ENCODE data around the gene CD47. TPM values are rescaled to one million over a fixed set of nuclear protein-coding genes. Genes with fewer than 3 reads are reported as not detected.
A peak's percentile ranks its signal among the peaks of the same experiment; 100 is the strongest.

Gene CD47
- total and polyA plus RNA-seq, 4 donors, result 79.0 to 232 (median 94.3) TPM

- no peak overlapping the region for H3K4me3 ChIP-seq (ENCODE audit: low read depth, low read length)
- no peak overlapping the region for H3K27ac ChIP-seq (ENCODE audit: low read depth, low read length)
- no peaks in the 10 kb centered on the region for H3K36me3 ChIP-seq (ENCODE audit: control insufficient read depth, insufficient read depth, low read length)
- H3K27me3 ChIP-seq (ENCODE audit: control insufficient read depth, insufficient read depth, low read length), result no peaks in the 10 kb centered on the region
- DNase-seq (ENCODE audit: low read depth in 4 of 6, low spot score in 6 of 6), result peak in 1 of 6 donors; percentile 25
- H3K4me1 ChIP-seq (ENCODE audit: control insufficient read depth, insufficient read depth, low read length), result no peaks in the 10 kb centered on the region
- H3K9me3 ChIP-seq (ENCODE audit: control insufficient read depth, insufficient read depth, low read length), result no peaks in the 10 kb centered on the region
Measured at GRCh38 chr3:108044699-108045098, 46.1 kb downstream of the CD47 start.

- 79% methylated on average over 6 of the region's 8 CpGs for WGBS (ENCODE audit: insufficient coverage)
Measured at GRCh38 chr3:108042300-108042699, 48.5 kb downstream of the CD47 start.

GRCh38 chr3:108041253-108041652, 49.6 kb downstream of the CD47 start:
- no peak overlapping the region for H3K27ac ChIP-seq (ENCODE audit: low read depth, low read length)
- WGBS (ENCODE audit: insufficient coverage), result no CpG with 5 or more reads among the region's 1 CpG
- H3K9me3 ChIP-seq (ENCODE audit: control insufficient read depth, insufficient read depth, low read length), result no peaks in the 10 kb centered on the region
- no peaks in the 10 kb centered on the region for H3K27me3 ChIP-seq (ENCODE audit: control insufficient read depth, insufficient read depth, low read length)
- no peak overlapping the region for H3K4me3 ChIP-seq (ENCODE audit: low read depth, low read length)
- peaks cover 2% of the 10 kb centered on the region for H3K4me1 ChIP-seq (ENCODE audit: control insufficient read depth, insufficient read depth, low read length)
- no peak for DNase-seq (ENCODE audit: low read depth in 4 of 6, low spot score in 6 of 6)
- H3K36me3 ChIP-seq (ENCODE audit: control insufficient read depth, insufficient read depth, low read length), result no peaks in the 10 kb centered on the region

More at GRCh38 chr3:108042300-108042699, 48.5 kb downstream of the CD47 start:
- Histone ChIP-seq H3K9me3 (ENCODE audit: control insufficient read depth, insufficient read depth, low read length) (no peaks in the 10 kb centered on the region), H3K27me3 (ENCODE audit: control insufficient read depth, insufficient read depth, low read length) (no peaks in the 10 kb centered on the region), H3K4me3 (ENCODE audit: low read depth, low read length) (no peak overlapping the region), H3K36me3 (ENCODE audit: control insufficient read depth, insufficient read depth, low read length) (no peaks in the 10 kb centered on the region), H3K27ac (ENCODE audit: low read depth, low read length) (no peak overlapping the region), H3K4me1 (ENCODE audit: control insufficient read depth, insufficient read depth, low read length) (peaks cover 1% of the 10 kb centered on the region)
- no peak for DNase-seq (ENCODE audit: low read depth in 4 of 6, low spot score in 6 of 6)

DNA sequence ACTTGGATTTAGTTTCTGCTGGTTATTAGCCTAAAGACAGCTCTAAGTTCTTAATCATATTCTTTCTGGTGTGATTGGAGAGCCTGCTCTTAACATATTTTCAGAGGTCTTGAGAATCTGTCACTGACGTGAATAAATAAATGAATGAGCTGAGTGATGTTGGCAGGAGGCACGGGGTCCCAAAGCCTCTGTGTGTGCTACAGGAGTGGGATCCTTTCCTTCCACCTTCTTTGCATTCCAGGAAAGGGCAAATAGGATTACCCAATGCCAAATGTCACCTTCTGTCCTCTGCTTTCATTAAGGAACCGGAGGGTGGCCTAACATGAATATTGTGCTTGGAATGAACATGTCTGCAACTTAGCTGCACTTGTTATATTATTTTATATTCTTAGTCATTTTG, 53.1 kb downstream of the CD47 start:
- Histone ChIP-seq H3K36me3 (ENCODE audit: control insufficient read depth, insufficient read depth, low read length) (no peaks in the 10 kb centered on the region), H3K4me1 (ENCODE audit: control insufficient read depth, insufficient read depth, low read length) (peaks cover 2% of the 10 kb centered on the region), H3K27ac (ENCODE audit: low read depth, low read length) (no peak overlapping the region), H3K9me3 (ENCODE audit: control insufficient read depth, insufficient read depth, low read length) (no peaks in the 10 kb centered on the region), H3K4me3 (ENCODE audit: low read depth, low read length) (no peak overlapping the region), H3K27me3 (ENCODE audit: control insufficient read depth, insufficient read depth, low read length) (no peaks in the 10 kb centered on the region)
- no peak for DNase-seq (ENCODE audit: low read depth in 4 of 6, low spot score in 6 of 6)
- no CpG with 5 or more reads among the region's 3 CpGs for WGBS (ENCODE audit: insufficient coverage)

DNA sequence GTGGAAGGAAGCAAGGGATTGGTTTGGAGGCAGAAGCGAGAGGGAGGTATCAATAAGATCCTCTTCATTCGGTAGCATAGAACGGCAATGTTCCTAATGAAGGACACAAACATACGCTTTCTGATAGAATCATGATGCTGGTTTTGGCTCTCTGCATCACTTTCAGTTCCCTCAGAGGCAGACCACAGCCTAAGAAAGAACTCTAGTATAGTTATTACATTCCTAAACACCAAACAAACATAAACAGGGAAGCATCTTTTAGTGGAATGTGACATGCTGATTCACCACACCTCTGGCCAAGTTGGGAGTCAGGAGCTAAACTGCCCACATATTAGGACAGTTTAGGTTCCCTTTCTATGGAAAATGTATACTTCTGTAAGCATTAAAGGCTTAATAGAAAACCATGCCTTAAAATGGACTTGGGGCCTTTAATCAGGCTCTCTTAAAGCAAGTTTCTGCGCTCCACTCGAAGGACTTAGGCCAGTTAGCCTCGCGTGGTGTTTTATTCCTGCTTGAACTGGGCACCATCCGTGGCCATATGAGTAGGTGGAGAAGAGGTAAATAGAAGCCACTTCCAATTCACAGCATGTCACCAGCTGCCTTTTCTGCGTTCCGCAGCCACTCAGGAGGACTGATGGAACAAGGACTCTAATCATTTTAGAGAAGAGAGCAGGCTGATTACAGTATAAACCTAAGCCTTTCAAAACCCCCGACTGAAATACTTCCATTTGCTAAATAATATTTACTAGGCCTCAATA, 53.7 kb downstream of the CD47 start:
- WGBS (ENCODE audit: insufficient coverage), result no CpG with 5 or more reads among the region's 12 CpGs
- Histone ChIP-seq H3K9me3 (ENCODE audit: control insufficient read depth, insufficient read depth, low read length) (no peaks in the 10 kb centered on the region), H3K4me1 (ENCODE audit: control insufficient read depth, insufficient read depth, low read length) (peaks cover 2% of the 10 kb centered on the region), H3K27me3 (ENCODE audit: control insufficient read depth, insufficient read depth, low read length) (no peaks in the 10 kb centered on the region), H3K27ac (ENCODE audit: low read depth, low read length) (no peak overlapping the region), H3K36me3 (ENCODE audit: control insufficient read depth, insufficient read depth, low read length) (no peaks in the 10 kb centered on the region), H3K4me3 (ENCODE audit: low read depth, low read length) (no peak overlapping the region)
- no peak for DNase-seq (ENCODE audit: low read depth in 4 of 6, low spot score in 6 of 6)

GRCh38 chr3:108036401-108036800, 54.4 kb downstream of the CD47 start:
- H3K4me3 ChIP-seq (ENCODE audit: low read depth, low read length), result no peak overlapping the region
- no peaks in the 10 kb centered on the region for H3K36me3 ChIP-seq (ENCODE audit: control insufficient read depth, insufficient read depth, low read length)
- H3K27me3 ChIP-seq (ENCODE audit: control insufficient read depth, insufficient read depth, low read length), result no peaks in the 10 kb centered on the region
- WGBS (ENCODE audit: insufficient coverage), result no CpG with 5 or more reads among the region's 1 CpG
- H3K9me3 ChIP-seq (ENCODE audit: control insufficient read depth, insufficient read depth, low read length), result no peaks in the 10 kb centered on the region
- no peak for DNase-seq (ENCODE audit: low read depth in 4 of 6, low spot score in 6 of 6)
- H3K27ac ChIP-seq (ENCODE audit: low read depth, low read length), result no peak overlapping the region
- peaks cover 2% of the 10 kb centered on the region for H3K4me1 ChIP-seq (ENCODE audit: control insufficient read depth, insufficient read depth, low read length)

DNA sequence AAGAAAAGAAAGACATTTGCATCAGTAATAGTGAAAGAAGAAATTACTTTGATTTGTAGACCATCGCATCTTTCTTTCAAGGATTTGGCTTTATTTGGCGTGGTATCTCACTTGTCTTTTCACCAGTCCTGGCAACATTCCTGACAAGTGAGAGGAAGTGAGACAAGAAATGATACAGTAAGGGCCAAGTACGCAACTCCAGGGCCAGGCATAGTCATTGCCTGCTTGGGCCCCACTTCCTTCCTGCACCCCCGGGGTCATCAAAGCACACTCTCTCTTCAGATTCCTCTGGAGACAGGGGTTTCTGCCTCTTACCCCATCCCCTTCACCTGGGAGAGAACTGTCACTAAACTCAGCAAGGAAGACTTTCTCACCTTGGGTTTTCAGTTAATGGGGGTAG, 55.1 kb downstream of the CD47 start:
- Histone ChIP-seq H3K27ac (ENCODE audit: low read depth, low read length) (no peak overlapping the region), H3K4me1 (ENCODE audit: control insufficient read depth, insufficient read depth, low read length) (peaks cover 2% of the 10 kb centered on the region), H3K9me3 (ENCODE audit: control insufficient read depth, insufficient read depth, low read length) (no peaks in the 10 kb centered on the region), H3K4me3 (ENCODE audit: low read depth, low read length) (no peak overlapping the region), H3K36me3 (ENCODE audit: control insufficient read depth, insufficient read depth, low read length) (no peaks in the 10 kb centered on the region), H3K27me3 (ENCODE audit: control insufficient read depth, insufficient read depth, low read length) (no peaks in the 10 kb centered on the region)
- WGBS (ENCODE audit: insufficient coverage), result 80% methylated on average over 1 of the region's 4 CpGs
- no peak for DNase-seq (ENCODE audit: low read depth in 4 of 6, low spot score in 6 of 6)

DNA sequence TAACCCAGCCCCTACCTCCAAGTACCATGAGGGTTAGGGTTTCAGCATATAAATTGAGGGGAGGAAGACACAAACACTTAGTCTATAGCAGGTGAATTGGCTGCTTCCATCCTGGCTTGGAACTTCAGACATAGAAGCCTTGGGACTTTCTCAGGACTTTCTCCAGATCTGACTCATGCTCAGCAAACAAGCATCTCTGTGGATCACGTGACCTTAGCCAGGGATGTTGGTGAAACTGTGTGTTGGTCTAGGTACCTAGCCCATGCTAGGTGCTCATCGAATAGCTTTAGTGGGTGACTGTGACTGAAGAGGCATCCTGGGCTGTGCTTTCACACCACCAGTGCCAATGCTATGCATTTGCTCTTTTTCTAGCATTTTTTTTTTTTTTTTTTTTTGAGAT, 58.9 kb downstream of the CD47 start:
- Histone ChIP-seq H3K9me3 (ENCODE audit: control insufficient read depth, insufficient read depth, low read length) (no peaks in the 10 kb centered on the region), H3K27ac (ENCODE audit: low read depth, low read length) (no peak overlapping the region), H3K4me3 (ENCODE audit: low read depth, low read length) (no peak overlapping the region), H3K36me3 (ENCODE audit: control insufficient read depth, insufficient read depth, low read length) (no peaks in the 10 kb centered on the region), H3K4me1 (ENCODE audit: control insufficient read depth, insufficient read depth, low read length) (no peaks in the 10 kb centered on the region), H3K27me3 (ENCODE audit: control insufficient read depth, insufficient read depth, low read length) (no peaks in the 10 kb centered on the region)
- no CpG with 5 or more reads among the region's 2 CpGs for WGBS (ENCODE audit: insufficient coverage)
- no peak for DNase-seq (ENCODE audit: low read depth in 4 of 6, low spot score in 6 of 6)

DNA sequence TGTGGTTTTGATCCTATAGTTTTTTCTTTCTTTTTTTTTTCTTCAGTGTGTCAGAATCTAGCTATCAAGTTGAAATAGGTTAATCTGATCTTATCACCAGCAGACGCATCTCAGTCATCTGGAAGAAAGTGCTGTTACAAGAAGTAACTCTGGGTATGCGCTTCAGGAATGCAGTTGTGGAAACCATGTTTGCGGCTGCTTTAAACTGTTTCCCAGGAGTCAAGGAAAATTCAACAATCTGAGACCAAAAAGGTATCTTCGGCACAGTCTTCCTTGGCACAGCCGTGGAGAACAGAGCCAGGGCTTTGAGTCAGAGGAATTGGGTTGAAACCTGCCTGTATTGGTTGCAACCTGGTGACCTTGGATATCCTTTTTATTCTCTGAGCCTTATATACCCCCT, 59.9 kb downstream of the CD47 start:
- Histone ChIP-seq H3K27me3 (ENCODE audit: control insufficient read depth, insufficient read depth, low read length) (no peaks in the 10 kb centered on the region), H3K9me3 (ENCODE audit: control insufficient read depth, insufficient read depth, low read length) (no peaks in the 10 kb centered on the region), H3K27ac (ENCODE audit: low read depth, low read length) (no peak overlapping the region), H3K36me3 (ENCODE audit: control insufficient read depth, insufficient read depth, low read length) (no peaks in the 10 kb centered on the region), H3K4me3 (ENCODE audit: low read depth, low read length) (no peak overlapping the region), H3K4me1 (ENCODE audit: control insufficient read depth, insufficient read depth, low read length) (no peaks in the 10 kb centered on the region)
- DNase-seq (ENCODE audit: low read depth in 4 of 6, low spot score in 6 of 6), result no peak
- 98% methylated on average over 5 of the region's 5 CpGs for WGBS (ENCODE audit: insufficient coverage)

DNA sequence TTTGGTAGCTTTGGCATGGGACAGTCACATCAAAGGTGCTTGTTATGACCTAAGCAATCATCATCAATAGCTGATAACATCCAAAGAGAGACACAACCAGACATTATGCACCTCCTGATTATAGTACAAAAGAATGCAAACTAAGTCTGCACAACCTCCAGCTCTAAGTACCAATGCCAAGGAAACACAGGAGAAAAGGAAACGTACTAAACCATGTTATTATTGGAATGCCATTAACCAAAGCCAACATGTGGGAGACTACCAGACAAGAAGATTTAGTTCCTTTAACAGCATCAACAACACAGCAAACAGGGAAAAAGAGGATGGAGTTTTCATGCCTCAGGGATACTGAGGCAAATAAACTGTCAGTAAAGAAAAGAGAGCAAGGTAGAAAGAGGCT, 61.4 kb downstream of the CD47 start:
- Histone ChIP-seq H3K9me3 (ENCODE audit: control insufficient read depth, insufficient read depth, low read length) (no peaks in the 10 kb centered on the region), H3K27me3 (ENCODE audit: control insufficient read depth, insufficient read depth, low read length) (no peaks in the 10 kb centered on the region), H3K4me1 (ENCODE audit: control insufficient read depth, insufficient read depth, low read length) (no peaks in the 10 kb centered on the region), H3K4me3 (ENCODE audit: low read depth, low read length) (no peak overlapping the region), H3K36me3 (ENCODE audit: control insufficient read depth, insufficient read depth, low read length) (no peaks in the 10 kb centered on the region), H3K27ac (ENCODE audit: low read depth, low read length) (no peak overlapping the region)
- no CpG with 5 or more reads among the region's 1 CpG for WGBS (ENCODE audit: insufficient coverage)
- no peak for DNase-seq (ENCODE audit: low read depth in 4 of 6, low spot score in 6 of 6)
